ENCODE measurements around the gene SPANXA2.
"Not testable (repeated sequence)": the region's sequence is repeated elsewhere in the genome, so short reads cannot be mapped to it uniquely, and the experiment has no call there.

The SPANXA2 gene

GRCh38 chrX:141589408-141589807, at the start of gene SPANXA2:
SPANXA2 (plus strand) TSS chrX:141589708; CDS start chrX:141589768, 60 bp downstream.
- DNase-seq (ENCODE audit: low read depth in 1 of 2, low spot score in 1 of 2), result not testable (repeated sequence)

- not testable (repeated sequence) for DNase-seq (ENCODE audit: low read depth in 1 of 2, low spot score in 1 of 2)
Measured at GRCh38 chrX:141542551-141542950, 47.0 kb upstream of the SPANXA2 start.

DNA sequence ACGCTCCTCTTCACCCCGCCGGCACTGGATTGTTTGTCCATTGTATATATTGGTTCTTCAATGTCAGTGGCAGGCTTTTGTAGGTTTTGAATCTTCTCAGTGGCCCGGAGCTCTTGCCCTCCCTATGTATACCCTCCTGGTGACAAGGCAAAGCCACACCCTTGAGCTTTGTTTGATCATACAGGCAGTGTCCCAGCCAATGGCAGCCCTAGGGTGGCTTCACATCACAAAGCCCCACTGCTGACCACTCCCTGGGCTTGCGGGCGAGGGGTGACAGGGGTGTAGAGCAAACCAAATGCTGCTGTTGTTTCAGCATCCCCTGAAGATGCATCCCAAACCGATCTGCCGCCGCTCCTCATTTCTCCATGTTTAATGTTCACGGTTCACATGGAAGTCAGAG, 4.9 kb upstream of the SPANXA2 start, which contains the start of gene SPANXA1:
Gene SPANXA1 (minus strand): TSS at position 101 of the 400 bp plus-strand sequence. CDS start 60 bp downstream, at position 41.
- DNase-seq (ENCODE audit: low read depth in 1 of 2, low spot score in 1 of 2), result not testable (repeated sequence)

DNA sequence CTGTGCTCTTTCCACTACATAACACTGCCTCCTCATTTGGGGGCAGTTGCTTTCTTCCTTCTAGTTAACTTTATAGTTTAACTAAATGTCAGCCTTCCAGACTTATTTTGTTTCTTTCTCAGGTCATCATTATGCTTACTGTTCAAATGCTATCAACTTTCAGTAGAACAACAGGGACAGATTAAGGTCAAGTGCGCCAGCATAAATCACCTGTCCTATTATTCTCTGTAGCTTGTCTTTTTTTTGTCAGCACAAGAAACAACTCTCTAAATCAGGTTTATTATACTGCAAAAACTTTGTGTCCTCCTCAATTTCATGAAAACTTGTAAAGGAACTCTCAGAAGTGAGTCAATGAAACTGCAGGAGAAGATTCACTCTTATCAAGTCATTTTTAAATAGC, 19.6 kb downstream of the SPANXA2 start:
- DNase-seq (ENCODE audit: low read depth in 1 of 2, low spot score in 1 of 2), result no peak

GRCh38 chrX:141619336-141619735, 29.8 kb downstream of the SPANXA2 start:
- no peak for DNase-seq (ENCODE audit: low read depth in 1 of 2, low spot score in 1 of 2)

DNA sequence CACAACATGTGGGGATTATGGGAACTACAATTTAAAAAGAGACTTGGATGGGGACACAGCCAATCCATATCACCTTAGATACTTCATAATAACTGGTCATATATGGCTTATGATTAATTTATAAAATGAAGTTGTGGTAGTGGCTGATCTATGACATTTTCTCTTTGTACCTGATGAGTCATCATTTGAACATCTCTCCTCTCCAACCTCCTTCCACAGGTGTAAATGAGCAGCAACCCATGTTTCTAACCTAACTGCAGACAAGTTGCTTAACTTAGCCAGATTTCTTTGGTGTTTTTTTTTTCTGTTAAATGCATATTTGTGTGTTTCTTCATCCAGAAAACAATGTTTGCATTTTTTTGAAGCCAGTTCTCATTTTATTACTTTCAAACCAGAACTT, 42.6 kb downstream of the SPANXA2 start:
- no peak for DNase-seq (ENCODE audit: low read depth in 1 of 2, low spot score in 1 of 2)

DNA sequence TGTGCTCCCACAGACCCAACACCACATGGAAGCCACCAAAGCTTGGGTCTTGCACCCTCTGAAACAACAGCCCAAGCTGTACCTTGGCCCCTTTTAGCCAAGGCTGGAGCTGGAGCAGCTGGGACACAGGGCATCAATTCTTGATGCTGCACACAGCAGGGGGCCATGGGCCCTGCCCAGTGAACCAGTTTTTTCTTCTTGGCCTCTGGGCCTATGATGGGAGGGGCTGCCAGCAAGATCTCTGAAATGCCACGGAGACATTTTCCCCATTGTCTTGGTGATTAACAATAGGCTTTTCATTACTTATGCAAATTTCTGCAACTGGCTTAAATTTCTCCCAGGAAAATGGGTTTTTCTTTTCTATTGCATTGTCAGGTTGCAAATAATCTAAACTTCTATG, 49.0 kb downstream of the SPANXA2 start:
- no peak for DNase-seq (ENCODE audit: low read depth in 1 of 2, low spot score in 1 of 2)

Data from stimulated activated CD4-positive, alpha-beta T cell treated with anti-CD3 and anti-CD28 coated beads, Interleukin-15, amount 100 ng/mL, for 1 hour (primary cell).